GM23338 (cell line): ENCODE data around the gene NSG1. TPM values are rescaled to one million over a fixed set of nuclear protein-coding genes. Genes with fewer than 3 reads are reported as not detected.

Source experiments
- ATAC-seq: fragments of 200-7000 bp; cut with Tn5 transposase; 3 replicates; pipeline ENCODE4 v1.9.1; 2020
- DNase-seq: peaks from one replicate; pipeline ENCODE4 v3.0.0-alpha.2; 2015; ENCODE audit warnings: low spot score
- H2AFZ ChIP-seq: fragments of 200-600 bp; sonication (generic); 2 replicates; pipeline ENCODE4 v1.8.0; 2016; ENCODE audit warnings: antibody characterized with exemption, mild to moderate bottlenecking, moderate library complexity
- H3F3A ChIP-seq: fragments of 200-600 bp; sonication (generic); replicated peaks from 2 replicates; pipeline ENCODE4 v1.8.0; 2017; ENCODE audit warnings: antibody characterized with exemption, mixed run types, low read depth
- H3K27ac ChIP-seq: fragments of 200-600 bp; sonication (generic); 2 replicates; pipeline ENCODE4 v1.6.1; 2016; ENCODE audit warnings: low read depth
- H3K27me3 ChIP-seq: fragments of 200-600 bp; sonication (generic); 2 replicates; pipeline ENCODE4 v1.8.0; 2016; ENCODE audit warnings: mild to moderate bottlenecking, mixed run types, moderate library complexity; ENCODE audit not compliant: insufficient read depth
- H3K36me3 ChIP-seq: fragments of 200-600 bp; sonication (generic); 2 replicates; pipeline ENCODE4 v1.8.0; 2016; ENCODE audit warnings: mild to moderate bottlenecking; ENCODE audit not compliant: insufficient read depth
- H3K4me1 ChIP-seq: fragments of 200-600 bp; sonication (generic); 2 replicates; pipeline ENCODE4 v1.8.0; 2016; ENCODE audit warnings: mild to moderate bottlenecking, moderate library complexity; ENCODE audit not compliant: insufficient read depth
- H3K4me2 ChIP-seq: fragments of 200-600 bp; sonication (generic); 2 replicates; pipeline ENCODE4 v1.7.1; 2017; ENCODE audit warnings: mixed run types
- H3K4me3 ChIP-seq: fragments of 200-600 bp; sonication (generic); 2 replicates; pipeline ENCODE4 v1.6.1; 2016; ENCODE audit warnings: mixed run types
- H3K79me2 ChIP-seq: fragments of 200-600 bp; sonication (generic); replicated peaks from 2 replicates; pipeline ENCODE4 v1.8.0; 2017; ENCODE audit warnings: mild to moderate bottlenecking; ENCODE audit not compliant: insufficient read depth
- H3K9me2 ChIP-seq: fragments of 200-600 bp; sonication (generic); 2 replicates; pipeline ENCODE4 v1.8.0; 2017; ENCODE audit not compliant: insufficient read depth
- H4K20me1 ChIP-seq: fragments of 200-600 bp; sonication (generic); replicated peaks from 2 replicates; pipeline ENCODE4 v1.8.0; 2017; ENCODE audit warnings: mild to moderate bottlenecking; ENCODE audit not compliant: insufficient read depth
- H3K27ac Mint-ChIP-seq: 2 replicates; pipeline ENCODE4 v1.8.0; 2020; ENCODE audit warnings: inconsistent platforms, mild to moderate bottlenecking, moderate library complexity, mixed read lengths
- H3K27me3 Mint-ChIP-seq: 3 replicates; pipeline ENCODE4 v1.8.0; 2022; ENCODE audit warnings: low read depth, mild to moderate bottlenecking, moderate library complexity, mixed read lengths, inconsistent platforms; ENCODE audit not compliant: insufficient read depth, poor library complexity
- H3K36me3 Mint-ChIP-seq: 3 replicates; pipeline ENCODE4 v1.8.0; 2021; ENCODE audit warnings: low read depth, mild to moderate bottlenecking, inconsistent platforms, moderate library complexity, mixed read lengths
- H3K4me1 Mint-ChIP-seq: 3 replicates; pipeline ENCODE4 v1.8.0; 2020; ENCODE audit warnings: mild to moderate bottlenecking, inconsistent platforms, mixed read lengths
- H3K4me3 Mint-ChIP-seq: 3 replicates; pipeline ENCODE4 v1.8.0; 2021; ENCODE audit warnings: moderate library complexity, mild to moderate bottlenecking, inconsistent platforms, mixed read lengths
- H3K9me3 Mint-ChIP-seq: 3 replicates; pipeline ENCODE4 v1.8.0; 2020; ENCODE audit warnings: moderate library complexity, mild to moderate bottlenecking, inconsistent platforms, mixed read lengths
- CREB1 ChIP-seq: fragments of 250-450 bp; sonication (Bioruptor Pico); IDR thresholded peaks from 2 replicates; pipeline ENCODE4 v1.5.0; 2020; ENCODE audit warnings: low read depth, mild to moderate bottlenecking, moderate library complexity
- EZH2 ChIP-seq: fragments of 200-600 bp; sonication (generic); IDR thresholded peaks from one replicate; pipeline ENCODE4 v1.8.0; 2017; ENCODE audit warnings: antibody characterized with exemption, mild to moderate bottlenecking, low read depth; ENCODE audit not compliant: unreplicated experiment
- EZH2phosphoT487 ChIP-seq: fragments of 200-600 bp; sonication (generic); IDR thresholded peaks from one replicate; pipeline ENCODE4 v1.8.1; 2018; ENCODE audit warnings: antibody characterized with exemption; ENCODE audit not compliant: unreplicated experiment
- JUNB ChIP-seq: IDR thresholded peaks from one replicate; pipeline ENCODE4 v1.6.1; 2016; ENCODE audit warnings: antibody characterized with exemption; ENCODE audit not compliant: unreplicated experiment
- NANOG ChIP-seq: IDR thresholded peaks from 2 replicates; pipeline ENCODE4 v1.6.1; 2016; ENCODE audit warnings: antibody characterized with exemption, borderline replicate concordance
- POLR2AphosphoS5 ChIP-seq: IDR thresholded peaks from 2 replicates; pipeline ENCODE4 v1.6.1; 2016; ENCODE audit warnings: antibody characterized with exemption, low read depth
- REST ChIP-seq: IDR thresholded peaks from one replicate; pipeline ENCODE4 v1.6.1; 2018; ENCODE audit warnings: antibody characterized with exemption; ENCODE audit not compliant: unreplicated experiment
- STAT1 ChIP-seq: IDR thresholded peaks from one replicate; pipeline ENCODE4 v1.6.1; 2016; ENCODE audit warnings: antibody characterized with exemption; ENCODE audit not compliant: unreplicated experiment
- ZNF114 ChIP-seq: fragments of 250-450 bp; sonication (Bioruptor Pico); IDR thresholded peaks from 2 replicates; pipeline ENCODE4 v1.5.0; 2020; ENCODE audit warnings: mild to moderate bottlenecking, moderate library complexity
- ZNF331 ChIP-seq: fragments of 250-450 bp; sonication (Bioruptor Pico); IDR thresholded peaks from 2 replicates; pipeline ENCODE4 v1.5.0; 2020; ENCODE audit warnings: low read depth, mild to moderate bottlenecking, moderate library complexity
- polyA plus RNA-seq: library from polyadenylated mRNA; unstranded; fragments of >200 nt; fragmentation: Nextera tagmentation; extraction: Ambion mirVana; gene quantifications from 2 replicates; pipeline ENCODE4 v1.2.1, GENCODE V29; 2016
- total RNA-seq: library from RNA; depleted of rRNA; stranded (reverse); fragments of >200 nt; shearing (Covaris generic); gene quantifications from 2 replicates; pipeline ENCODE4 v1.2.3, GENCODE V29; 2014
- TF ChIP-seq, protein P1 (sequence below): fragments of 250-450 bp; sonication (Bioruptor Pico); IDR thresholded peaks from 2 replicates; pipeline ENCODE4 v1.5.0; 2020; ENCODE audit warnings: mild to moderate bottlenecking, moderate library complexity
- TF ChIP-seq, protein P2 (sequence below): IDR thresholded peaks from 2 replicates; pipeline ENCODE4 v1.6.1; 2016; ENCODE audit warnings: antibody characterized with exemption
- TF ChIP-seq, protein P3 (sequence below), 2 experiments: fragments of 200-600 bp in 1 of 2; sonication (generic) in 1 of 2; conservative IDR thresholded peaks; 2 replicates each; pipeline versions ENCODE4 v1.5.1 to v1.6.1; 2016 to 2017; ENCODE audit warnings: antibody characterized with exemption in 2 of 2, low read depth in 2 of 2, mild to moderate bottlenecking in 2 of 2, moderate library complexity in 1 of 2

The NSG1 gene
- total and polyA plus RNA-seq, 2 experiments from 2014 or later, result 17.4 to 34.5 TPM

DNA sequence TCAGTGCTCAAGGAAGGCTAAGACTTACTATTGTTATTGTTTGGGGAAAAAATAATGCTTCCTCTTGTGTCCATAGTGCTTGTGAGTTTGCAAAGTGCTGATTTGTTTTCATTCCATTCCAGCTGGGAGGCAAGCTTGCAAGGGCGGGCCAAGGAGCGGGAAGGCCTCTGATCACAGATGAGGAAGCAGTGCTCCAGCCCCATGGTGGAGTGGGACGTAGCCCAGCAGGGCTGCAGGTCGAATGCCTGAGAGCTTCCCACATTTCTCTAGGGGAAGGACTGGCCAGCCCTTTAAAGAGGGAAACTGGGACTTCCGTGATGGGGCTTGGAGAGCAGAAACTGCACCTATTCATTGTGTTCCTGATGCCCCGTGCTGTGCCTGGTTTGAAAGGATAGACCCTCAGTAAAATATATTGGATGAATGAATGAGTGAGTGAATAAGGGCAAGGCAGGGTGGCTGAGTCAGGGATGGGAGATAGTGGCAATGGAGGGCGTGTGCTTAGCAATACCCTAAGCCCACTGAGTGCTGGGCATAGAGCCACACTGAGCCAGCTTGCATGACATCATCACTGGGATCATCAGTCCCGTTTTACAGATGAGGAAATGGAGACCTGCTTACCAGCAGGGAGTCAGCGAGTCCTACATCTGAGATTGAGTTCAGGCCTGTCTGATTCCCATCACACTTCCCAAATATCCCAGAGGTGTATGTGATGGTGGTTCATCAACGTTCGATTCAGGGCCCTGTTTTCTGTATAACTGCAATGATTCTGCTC lies 17.9 kb upstream of the NSG1 start:
- Mint-ChIP-seq H3K27me3 (peaks cover 12% of the 10 kb centered on the region), H3K4me3 (no peak overlapping the region), H3K36me3 (peaks cover 3% of the 10 kb centered on the region; the same call in 1 of the 3 replicates), H3K27ac (no peak overlapping the region; the same call in 1 of the 2 replicates), H3K9me3 (peaks cover 25% of the 10 kb centered on the region), H3K4me1 (peaks cover 6% of the 10 kb centered on the region)
- TF ChIP-seq NANOG (no peak), ZNF331 (CRISPR knock-in tag) (no peak), CREB1 (CRISPR knock-in tag) (no peak), POLR2AphosphoS5 (no peak), ZNF114 (CRISPR knock-in tag) (no peak), JUNB (no peak), EZH2phosphoT487 (no peak), STAT1 (no peak), REST (no peak), EZH2 (no peak)
- TF ChIP-seq, protein P1, sequence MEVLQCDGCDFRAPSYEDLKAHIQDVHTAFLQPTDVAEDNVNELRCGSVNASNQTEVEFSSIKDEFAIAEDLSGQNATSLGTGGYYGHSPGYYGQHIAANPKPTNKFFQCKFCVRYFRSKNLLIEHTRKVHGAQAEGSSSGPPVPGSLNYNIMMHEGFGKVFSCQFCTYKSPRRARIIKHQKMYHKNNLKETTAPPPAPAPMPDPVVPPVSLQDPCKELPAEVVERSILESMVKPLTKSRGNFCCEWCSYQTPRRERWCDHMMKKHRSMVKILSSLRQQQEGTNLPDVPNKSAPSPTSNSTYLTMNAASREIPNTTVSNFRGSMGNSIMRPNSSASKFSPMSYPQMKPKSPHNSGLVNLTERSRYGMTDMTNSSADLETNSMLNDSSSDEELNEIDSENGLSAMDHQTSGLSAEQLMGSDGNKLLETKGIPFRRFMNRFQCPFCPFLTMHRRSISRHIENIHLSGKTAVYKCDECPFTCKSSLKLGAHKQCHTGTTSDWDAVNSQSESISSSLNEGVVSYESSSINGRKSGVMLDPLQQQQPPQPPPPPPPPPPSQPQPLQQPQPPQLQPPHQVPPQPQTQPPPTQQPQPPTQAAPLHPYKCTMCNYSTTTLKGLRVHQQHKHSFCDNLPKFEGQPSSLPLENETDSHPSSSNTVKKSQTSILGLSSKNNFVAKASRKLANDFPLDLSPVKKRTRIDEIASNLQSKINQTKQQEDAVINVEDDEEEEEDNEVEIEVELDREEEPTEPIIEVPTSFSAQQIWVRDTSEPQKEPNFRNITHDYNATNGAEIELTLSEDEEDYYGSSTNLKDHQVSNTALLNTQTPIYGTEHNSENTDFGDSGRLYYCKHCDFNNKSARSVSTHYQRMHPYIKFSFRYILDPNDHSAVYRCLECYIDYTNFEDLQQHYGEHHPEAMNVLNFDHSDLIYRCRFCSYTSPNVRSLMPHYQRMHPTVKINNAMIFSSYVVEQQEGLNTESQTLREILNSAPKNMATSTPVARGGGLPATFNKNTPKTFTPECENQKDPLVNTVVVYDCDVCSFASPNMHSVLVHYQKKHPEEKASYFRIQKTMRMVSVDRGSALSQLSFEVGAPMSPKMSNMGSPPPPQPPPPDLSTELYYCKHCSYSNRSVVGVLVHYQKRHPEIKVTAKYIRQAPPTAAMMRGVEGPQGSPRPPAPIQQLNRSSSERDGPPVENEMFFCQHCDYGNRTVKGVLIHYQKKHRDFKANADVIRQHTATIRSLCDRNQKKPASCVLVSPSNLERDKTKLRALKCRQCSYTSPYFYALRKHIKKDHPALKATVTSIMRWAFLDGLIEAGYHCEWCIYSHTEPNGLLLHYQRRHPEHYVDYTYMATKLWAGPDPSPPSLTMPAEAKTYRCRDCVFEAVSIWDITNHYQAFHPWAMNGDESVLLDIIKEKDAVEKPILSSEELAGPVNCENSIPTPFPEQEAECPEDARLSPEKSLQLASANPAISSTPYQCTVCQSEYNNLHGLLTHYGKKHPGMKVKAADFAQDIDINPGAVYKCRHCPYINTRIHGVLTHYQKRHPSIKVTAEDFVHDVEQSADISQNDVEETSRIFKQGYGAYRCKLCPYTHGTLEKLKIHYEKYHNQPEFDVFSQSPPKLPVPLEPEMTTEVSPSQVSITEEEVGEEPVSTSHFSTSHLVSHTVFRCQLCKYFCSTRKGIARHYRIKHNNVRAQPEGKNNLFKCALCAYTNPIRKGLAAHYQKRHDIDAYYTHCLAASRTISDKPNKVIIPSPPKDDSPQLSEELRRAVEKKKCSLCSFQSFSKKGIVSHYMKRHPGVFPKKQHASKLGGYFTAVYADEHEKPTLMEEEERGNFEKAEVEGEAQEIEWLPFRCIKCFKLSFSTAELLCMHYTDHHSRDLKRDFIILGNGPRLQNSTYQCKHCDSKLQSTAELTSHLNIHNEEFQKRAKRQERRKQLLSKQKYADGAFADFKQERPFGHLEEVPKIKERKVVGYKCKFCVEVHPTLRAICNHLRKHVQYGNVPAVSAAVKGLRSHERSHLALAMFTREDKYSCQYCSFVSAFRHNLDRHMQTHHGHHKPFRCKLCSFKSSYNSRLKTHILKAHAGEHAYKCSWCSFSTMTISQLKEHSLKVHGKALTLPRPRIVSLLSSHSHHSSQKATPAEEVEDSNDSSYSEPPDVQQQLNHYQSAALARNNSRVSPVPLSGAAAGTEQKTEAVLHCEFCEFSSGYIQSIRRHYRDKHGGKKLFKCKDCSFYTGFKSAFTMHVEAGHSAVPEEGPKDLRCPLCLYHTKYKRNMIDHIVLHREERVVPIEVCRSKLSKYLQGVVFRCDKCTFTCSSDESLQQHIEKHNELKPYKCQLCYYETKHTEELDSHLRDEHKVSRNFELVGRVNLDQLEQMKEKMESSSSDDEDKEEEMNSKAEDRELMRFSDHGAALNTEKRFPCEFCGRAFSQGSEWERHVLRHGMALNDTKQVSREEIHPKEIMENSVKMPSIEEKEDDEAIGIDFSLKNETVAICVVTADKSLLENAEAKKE, result no peak
- TF ChIP-seq, protein P2, sequence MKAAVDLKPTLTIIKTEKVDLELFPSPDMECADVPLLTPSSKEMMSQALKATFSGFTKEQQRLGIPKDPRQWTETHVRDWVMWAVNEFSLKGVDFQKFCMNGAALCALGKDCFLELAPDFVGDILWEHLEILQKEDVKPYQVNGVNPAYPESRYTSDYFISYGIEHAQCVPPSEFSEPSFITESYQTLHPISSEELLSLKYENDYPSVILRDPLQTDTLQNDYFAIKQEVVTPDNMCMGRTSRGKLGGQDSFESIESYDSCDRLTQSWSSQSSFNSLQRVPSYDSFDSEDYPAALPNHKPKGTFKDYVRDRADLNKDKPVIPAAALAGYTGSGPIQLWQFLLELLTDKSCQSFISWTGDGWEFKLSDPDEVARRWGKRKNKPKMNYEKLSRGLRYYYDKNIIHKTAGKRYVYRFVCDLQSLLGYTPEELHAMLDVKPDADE, result no peak
- TF ChIP-seq, protein P3, sequence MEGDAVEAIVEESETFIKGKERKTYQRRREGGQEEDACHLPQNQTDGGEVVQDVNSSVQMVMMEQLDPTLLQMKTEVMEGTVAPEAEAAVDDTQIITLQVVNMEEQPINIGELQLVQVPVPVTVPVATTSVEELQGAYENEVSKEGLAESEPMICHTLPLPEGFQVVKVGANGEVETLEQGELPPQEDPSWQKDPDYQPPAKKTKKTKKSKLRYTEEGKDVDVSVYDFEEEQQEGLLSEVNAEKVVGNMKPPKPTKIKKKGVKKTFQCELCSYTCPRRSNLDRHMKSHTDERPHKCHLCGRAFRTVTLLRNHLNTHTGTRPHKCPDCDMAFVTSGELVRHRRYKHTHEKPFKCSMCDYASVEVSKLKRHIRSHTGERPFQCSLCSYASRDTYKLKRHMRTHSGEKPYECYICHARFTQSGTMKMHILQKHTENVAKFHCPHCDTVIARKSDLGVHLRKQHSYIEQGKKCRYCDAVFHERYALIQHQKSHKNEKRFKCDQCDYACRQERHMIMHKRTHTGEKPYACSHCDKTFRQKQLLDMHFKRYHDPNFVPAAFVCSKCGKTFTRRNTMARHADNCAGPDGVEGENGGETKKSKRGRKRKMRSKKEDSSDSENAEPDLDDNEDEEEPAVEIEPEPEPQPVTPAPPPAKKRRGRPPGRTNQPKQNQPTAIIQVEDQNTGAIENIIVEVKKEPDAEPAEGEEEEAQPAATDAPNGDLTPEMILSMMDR (conservative IDR thresholded peaks at IDR 0.05; ENCODE audit: low read depth in 2 of 2), result no peak
- Histone ChIP-seq H3K27me3 (no peaks in the 10 kb centered on the region), H3F3A (no peaks in the 10 kb centered on the region), H3K4me2 (no peak overlapping the region), H4K20me1 (no peaks in the 10 kb centered on the region), H3K36me3 (no peaks in the 10 kb centered on the region), H3K4me3 (no peak overlapping the region), H3K27ac (no peak overlapping the region), H3K79me2 (no peaks in the 10 kb centered on the region), H3K9me2 (peaks cover 14% of the 10 kb centered on the region; the same call in 1 of the 2 replicates), H3K4me1 (no peaks in the 10 kb centered on the region), H2AFZ (no peak overlapping the region)
- DNase-seq, result no peak
- no peak for ATAC-seq
